OCI-LY1 (cell line): ENCODE measurements around the gene NDUFS8.

Experiments used
- EZH2 ChIP-seq: fragments of 200-600 bp; sonication (generic), shearing (Covaris generic); IDR thresholded peaks from 2 replicates; pipeline ENCODE4 v1.8.0; 2017; ENCODE audit warnings: borderline replicate concordance, mixed run types, mild to moderate bottlenecking, antibody characterized with exemption, low read length, moderate library complexity, mixed read lengths
- TF ChIP-seq, protein P1 (sequence below): fragments of 200-600 bp; sonication (generic), shearing (Covaris generic); IDR thresholded peaks from 2 replicates; pipeline ENCODE4 v1.5.1; 2017; ENCODE audit warnings: mild to moderate bottlenecking, antibody characterized with exemption, low read length, moderate library complexity, mixed read lengths

DNA sequence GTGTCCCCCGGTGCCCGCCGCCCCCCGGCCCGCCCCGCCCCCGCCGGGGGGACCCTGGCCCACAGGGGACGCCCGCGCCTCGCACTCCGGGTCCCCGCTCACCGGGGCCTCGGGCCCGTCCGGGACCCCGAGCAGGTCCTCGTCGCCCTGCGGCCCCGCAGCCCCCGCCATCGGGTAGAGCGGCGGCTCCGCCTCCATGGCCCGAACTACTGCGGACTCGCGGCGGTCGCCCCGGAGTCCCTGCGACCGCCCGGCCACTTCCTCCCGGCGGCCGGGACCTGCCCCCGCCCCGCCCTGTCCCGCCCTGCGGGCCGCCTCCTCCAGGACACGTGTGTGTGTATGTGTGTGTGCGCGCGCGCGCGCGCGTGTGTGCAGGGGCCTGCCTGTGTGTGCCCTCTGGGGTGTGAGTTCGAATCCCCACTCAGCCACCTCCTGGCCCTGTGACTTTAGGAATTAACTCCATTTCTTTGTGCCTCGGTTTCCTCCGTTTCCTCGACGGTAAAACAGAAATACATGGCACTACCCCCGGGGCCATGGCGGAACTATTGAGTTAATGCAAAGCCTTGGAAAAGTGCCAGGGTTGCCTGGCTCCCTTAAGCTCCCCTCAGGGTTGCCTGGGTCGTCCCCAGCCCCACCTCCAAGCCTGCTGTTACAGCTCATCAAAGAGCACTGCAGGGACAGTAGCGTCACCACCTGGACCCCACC is 26.5 kb upstream of the NDUFS8 start, which contains the start of gene UNC93B1:
- TF ChIP-seq, protein P1, sequence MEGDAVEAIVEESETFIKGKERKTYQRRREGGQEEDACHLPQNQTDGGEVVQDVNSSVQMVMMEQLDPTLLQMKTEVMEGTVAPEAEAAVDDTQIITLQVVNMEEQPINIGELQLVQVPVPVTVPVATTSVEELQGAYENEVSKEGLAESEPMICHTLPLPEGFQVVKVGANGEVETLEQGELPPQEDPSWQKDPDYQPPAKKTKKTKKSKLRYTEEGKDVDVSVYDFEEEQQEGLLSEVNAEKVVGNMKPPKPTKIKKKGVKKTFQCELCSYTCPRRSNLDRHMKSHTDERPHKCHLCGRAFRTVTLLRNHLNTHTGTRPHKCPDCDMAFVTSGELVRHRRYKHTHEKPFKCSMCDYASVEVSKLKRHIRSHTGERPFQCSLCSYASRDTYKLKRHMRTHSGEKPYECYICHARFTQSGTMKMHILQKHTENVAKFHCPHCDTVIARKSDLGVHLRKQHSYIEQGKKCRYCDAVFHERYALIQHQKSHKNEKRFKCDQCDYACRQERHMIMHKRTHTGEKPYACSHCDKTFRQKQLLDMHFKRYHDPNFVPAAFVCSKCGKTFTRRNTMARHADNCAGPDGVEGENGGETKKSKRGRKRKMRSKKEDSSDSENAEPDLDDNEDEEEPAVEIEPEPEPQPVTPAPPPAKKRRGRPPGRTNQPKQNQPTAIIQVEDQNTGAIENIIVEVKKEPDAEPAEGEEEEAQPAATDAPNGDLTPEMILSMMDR: no peak
- TF ChIP-seq EZH2: no peak
